PC-3 (cell line): ENCODE data around the gene GPR18.

Experiments
- CTCF ChIP-seq: fragments of 300-600 bp; sonication (generic); conservative IDR thresholded peaks from 2 replicates; pipeline ENCODE4 v1.5.1; 2017; ENCODE audit warnings: antibody characterized with exemption, low read depth, mild to moderate bottlenecking, low read length
- EZH2 ChIP-seq: fragments of 300-600 bp; sonication (generic); IDR thresholded peaks from one replicate; pipeline ENCODE4 v1.6.1; 2017; ENCODE audit warnings: antibody characterized with exemption, mild to moderate bottlenecking, low read length; ENCODE audit not compliant: unreplicated experiment
- EZH2phosphoT487 ChIP-seq: fragments of 300-600 bp; sonication (generic); IDR thresholded peaks from 2 replicates; pipeline ENCODE4 v1.6.1; 2018; ENCODE audit warnings: mild to moderate bottlenecking, antibody characterized with exemption, low read length, borderline replicate concordance

DNA sequence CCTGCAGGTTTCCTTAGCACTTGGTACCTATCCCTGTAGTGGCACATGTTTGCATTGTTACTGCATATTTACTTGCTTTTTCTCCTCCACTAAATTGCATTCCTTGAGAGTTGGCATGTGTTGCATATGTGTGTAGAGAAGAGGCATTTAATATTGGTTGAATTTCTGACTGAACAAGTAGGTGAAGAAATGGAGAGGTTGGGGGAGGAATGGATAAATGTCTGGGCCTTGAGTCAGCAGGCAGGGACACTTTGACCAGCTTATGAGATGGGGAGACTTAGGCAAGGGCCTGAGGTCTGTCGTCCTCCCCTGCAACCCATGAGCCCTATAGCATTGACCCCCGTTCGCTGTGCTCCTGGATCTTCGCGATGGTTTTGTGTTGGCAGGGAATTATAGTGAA lies 2.0 kb upstream of the GPR18 start:
- TF ChIP-seq EZH2, result no peak
- TF ChIP-seq CTCF, result no peak
- no peak for TF ChIP-seq EZH2phosphoT487
